Measurements from ENCODE around the gene PAPPA2.

Gene PAPPA2

DNA sequence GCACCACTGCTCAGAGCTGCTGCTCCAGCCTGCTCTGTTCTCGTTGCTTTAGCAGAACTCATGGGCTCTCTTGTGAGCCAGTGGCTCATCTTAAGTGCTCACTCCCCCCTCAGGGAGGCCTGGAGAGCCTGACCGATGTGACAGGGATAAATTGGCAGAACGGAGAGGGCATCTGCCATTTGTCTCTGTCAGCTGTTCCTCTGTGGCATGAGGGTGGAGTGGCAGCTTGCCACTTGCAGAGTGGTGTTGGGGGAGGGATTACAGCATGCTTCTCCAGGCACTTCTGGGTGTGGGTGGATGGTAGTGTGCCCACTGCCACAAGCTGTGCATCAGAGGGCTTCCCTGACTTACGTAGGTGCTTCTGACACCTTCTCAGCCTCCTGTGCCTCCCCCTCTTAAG, 229.5 kb downstream of the PAPPA2 start:
- no peak for DNase-seq (ENCODE audit: low spot score)
- in situ Hi-C loops (cut with MboI; ENCODE audit: low pct_unique_long_range_greater_than_20kb, low sequenced_read_pairs, unreplicated experiment): no loop called here
- TF ChIP-seq, protein P1, sequence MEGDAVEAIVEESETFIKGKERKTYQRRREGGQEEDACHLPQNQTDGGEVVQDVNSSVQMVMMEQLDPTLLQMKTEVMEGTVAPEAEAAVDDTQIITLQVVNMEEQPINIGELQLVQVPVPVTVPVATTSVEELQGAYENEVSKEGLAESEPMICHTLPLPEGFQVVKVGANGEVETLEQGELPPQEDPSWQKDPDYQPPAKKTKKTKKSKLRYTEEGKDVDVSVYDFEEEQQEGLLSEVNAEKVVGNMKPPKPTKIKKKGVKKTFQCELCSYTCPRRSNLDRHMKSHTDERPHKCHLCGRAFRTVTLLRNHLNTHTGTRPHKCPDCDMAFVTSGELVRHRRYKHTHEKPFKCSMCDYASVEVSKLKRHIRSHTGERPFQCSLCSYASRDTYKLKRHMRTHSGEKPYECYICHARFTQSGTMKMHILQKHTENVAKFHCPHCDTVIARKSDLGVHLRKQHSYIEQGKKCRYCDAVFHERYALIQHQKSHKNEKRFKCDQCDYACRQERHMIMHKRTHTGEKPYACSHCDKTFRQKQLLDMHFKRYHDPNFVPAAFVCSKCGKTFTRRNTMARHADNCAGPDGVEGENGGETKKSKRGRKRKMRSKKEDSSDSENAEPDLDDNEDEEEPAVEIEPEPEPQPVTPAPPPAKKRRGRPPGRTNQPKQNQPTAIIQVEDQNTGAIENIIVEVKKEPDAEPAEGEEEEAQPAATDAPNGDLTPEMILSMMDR (IDR thresholded peaks at IDR 0.05; ENCODE audit: extremely low read depth, insufficient read depth, missing control alignments): no peak

DNA sequence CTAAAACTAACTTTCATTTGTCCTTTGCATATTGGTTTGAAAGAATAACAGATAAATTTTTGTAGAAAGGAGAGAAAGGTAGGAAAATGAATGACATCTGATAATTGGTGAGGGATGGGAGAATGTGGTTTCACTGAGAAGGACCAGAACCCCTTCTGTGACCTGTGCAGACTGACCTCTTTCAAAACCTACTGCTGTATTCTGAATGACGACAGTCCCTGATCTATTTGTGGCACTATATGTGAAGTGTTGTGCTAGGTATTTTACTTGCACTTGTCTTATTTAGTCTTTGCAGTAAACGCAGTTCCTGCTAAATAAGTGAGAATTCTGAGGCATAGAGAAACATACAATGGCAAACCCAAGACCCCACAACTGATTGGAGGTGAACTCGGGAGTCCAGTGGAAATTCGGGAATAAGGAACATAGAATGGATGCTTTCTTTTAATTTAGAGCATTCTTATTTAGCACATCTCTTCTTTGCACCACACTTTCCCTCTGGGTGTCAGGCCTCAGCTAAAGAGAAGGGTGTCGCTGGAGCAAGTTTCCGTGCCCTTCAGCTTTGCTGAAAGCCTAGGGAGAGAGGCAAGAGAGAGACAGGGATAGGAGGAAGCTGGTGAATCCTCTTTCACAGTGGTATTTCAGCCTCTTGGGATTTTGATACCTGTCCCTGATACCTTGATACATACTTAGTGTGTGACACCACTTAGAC, 230.2 kb downstream of the PAPPA2 start:
- in situ Hi-C loops (cut with MboI; ENCODE audit: low pct_unique_long_range_greater_than_20kb, low sequenced_read_pairs, unreplicated experiment): no loop called here
- DNase-seq (ENCODE audit: low spot score): no peak
- TF ChIP-seq, protein P1 (IDR thresholded peaks at IDR 0.05; ENCODE audit: extremely low read depth, insufficient read depth, missing control alignments): no peak

DNA sequence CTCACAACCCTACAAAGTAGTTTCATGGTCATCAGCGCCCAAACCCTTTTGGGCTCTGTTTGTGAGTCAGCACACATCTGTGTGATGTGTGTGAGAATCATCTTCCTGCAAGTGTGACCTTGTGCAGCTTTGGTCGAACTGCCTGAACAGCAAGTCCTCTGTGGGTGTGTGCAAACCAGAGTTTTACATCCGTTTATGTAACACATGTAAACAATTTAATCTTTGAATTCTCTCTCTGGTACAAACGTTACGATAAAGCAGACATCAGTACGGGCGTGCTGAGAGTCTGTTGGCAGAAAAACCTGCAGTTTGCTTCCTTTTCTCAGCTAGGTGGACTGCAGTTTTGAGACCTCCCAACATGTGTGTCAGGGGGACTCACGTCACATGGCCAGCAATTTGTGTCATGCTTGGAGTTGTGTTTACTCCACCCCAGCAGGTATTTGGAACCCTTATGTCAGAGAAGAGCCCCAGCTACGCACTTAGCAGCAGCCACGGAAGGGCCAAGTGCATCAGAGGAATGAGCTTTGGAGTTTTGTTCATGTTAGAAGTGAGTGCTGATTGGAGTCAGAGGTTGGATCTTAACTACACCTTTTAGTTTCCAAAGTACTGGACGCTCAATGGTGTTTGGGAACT, 230.8 kb downstream of the PAPPA2 start:
- TF ChIP-seq, protein P1 (IDR thresholded peaks at IDR 0.05; ENCODE audit: extremely low read depth, insufficient read depth, missing control alignments): no peak
- DNase-seq (ENCODE audit: low spot score): no peak
- in situ Hi-C loops (cut with MboI; ENCODE audit: low pct_unique_long_range_greater_than_20kb, low sequenced_read_pairs, unreplicated experiment): no loop called here

DNA sequence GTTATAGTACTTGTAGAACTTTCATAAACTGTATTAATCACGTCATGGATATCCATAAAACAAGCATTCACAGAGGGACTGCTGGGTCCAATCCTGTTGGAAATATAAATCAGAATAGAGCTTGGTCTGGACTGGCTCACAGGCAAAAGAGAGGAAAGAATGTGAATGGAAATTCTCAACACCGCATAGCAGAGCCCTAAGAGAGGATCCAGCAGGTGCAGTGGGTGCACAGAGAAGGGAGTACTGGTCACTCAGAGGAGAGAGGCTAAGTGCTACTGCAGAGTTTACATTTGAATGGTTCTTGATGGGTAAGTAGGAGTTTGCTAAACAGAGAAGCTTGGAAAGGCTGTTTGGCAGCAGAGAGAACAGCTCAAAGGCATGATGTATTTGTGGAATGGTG, 231.7 kb downstream of the PAPPA2 start:
- no peak for DNase-seq (ENCODE audit: low spot score)
- in situ Hi-C loops (cut with MboI; ENCODE audit: low pct_unique_long_range_greater_than_20kb, low sequenced_read_pairs, unreplicated experiment): no loop called here
- TF ChIP-seq, protein P1 (IDR thresholded peaks at IDR 0.05; ENCODE audit: extremely low read depth, insufficient read depth, missing control alignments): no peak

DNA sequence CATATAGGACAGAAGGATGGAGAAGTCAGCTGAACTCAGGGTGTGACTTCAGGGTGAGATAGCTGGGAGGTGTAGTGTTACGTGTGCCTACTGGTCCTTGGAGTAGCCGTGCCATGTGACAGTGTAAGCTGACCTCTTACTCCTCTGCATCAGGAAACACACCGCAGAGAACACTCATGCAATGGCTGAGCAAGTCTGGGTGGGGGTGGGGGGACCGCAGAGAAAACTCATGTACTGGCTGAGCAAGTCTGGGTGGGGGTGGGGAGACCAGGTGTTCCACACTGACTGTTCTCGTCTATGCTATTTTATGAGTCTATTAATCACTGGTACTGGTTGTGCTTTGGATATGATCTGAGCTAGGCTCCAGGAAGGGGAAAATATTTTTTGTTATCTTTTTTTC, 233.1 kb downstream of the PAPPA2 start:
- DNase-seq (ENCODE audit: low spot score): no peak
- TF ChIP-seq, protein P1 (IDR thresholded peaks at IDR 0.05; ENCODE audit: extremely low read depth, insufficient read depth, missing control alignments): no peak
- in situ Hi-C loops (cut with MboI; ENCODE audit: low pct_unique_long_range_greater_than_20kb, low sequenced_read_pairs, unreplicated experiment): no loop called here

DNA sequence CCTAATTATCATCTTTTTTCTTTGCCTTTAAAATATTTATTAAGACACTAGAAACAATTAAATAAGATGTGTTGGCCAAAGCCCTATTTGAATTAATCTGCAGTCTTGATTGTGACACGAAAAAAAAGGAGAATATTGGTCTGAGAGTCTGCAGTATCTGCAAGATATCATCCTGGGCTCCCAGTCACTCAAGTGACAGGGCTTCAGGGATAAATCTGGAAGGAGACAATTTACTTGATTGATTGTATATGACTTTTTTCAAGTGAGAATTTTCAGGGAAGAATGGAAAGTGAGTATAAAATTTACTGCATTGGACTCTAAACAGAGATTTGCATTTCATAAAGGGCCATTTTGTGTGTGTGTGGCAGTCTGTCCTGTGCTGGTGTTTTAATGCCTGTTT, 233.7 kb downstream of the PAPPA2 start:
- in situ Hi-C loops (cut with MboI; ENCODE audit: low pct_unique_long_range_greater_than_20kb, low sequenced_read_pairs, unreplicated experiment): no loop called here
- DNase-seq (ENCODE audit: low spot score): no peak
- TF ChIP-seq, protein P1 (IDR thresholded peaks at IDR 0.05; ENCODE audit: extremely low read depth, insufficient read depth, missing control alignments): no peak

All from GM13977 (cell line).